Measurements from ENCODE around the gene CYP3A7. TPM values are rescaled to one million over a fixed set of nuclear protein-coding genes. Genes with fewer than 3 reads are reported as not detected.
"Not testable (repeated sequence)": the region's sequence is repeated elsewhere in the genome, so short reads cannot be mapped to it uniquely, and the experiment has no call there.

CYP3A7 gene
- total RNA-seq, 1 donor from 2014 or later = 0.12 TPM

DNA sequence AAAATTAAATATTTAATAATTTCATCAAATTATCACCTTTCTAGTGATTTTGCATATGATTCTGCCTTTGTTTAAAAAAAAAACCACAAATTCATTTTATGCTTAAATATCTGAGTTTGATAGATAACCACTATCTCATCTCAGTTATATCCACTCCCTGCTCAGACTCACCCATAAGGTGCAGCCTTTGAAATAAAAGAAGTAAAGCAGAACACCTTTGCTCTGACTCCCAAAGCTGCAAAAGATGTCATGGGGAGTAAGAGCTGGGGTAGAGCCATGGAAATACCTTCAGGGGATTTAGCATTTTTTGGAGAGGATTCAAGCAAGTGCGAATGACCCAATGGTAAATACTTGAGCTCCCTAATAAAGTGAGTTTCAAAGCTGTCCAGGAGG lies 40.1 kb downstream of the CYP3A7 start:
- no peak for DNase-seq (ENCODE audit: low read depth)
- H3K4me3 ChIP-seq (ENCODE audit: low read depth, low read length) = no peak overlapping the region
- TF ChIP-seq, protein P1, sequence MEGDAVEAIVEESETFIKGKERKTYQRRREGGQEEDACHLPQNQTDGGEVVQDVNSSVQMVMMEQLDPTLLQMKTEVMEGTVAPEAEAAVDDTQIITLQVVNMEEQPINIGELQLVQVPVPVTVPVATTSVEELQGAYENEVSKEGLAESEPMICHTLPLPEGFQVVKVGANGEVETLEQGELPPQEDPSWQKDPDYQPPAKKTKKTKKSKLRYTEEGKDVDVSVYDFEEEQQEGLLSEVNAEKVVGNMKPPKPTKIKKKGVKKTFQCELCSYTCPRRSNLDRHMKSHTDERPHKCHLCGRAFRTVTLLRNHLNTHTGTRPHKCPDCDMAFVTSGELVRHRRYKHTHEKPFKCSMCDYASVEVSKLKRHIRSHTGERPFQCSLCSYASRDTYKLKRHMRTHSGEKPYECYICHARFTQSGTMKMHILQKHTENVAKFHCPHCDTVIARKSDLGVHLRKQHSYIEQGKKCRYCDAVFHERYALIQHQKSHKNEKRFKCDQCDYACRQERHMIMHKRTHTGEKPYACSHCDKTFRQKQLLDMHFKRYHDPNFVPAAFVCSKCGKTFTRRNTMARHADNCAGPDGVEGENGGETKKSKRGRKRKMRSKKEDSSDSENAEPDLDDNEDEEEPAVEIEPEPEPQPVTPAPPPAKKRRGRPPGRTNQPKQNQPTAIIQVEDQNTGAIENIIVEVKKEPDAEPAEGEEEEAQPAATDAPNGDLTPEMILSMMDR (conservative IDR thresholded peaks at IDR 0.05; ENCODE audit: low read depth, low read length) = no peak

- no peak for DNase-seq (ENCODE audit: low read depth)
- TF ChIP-seq, protein P1 (conservative IDR thresholded peaks at IDR 0.05; ENCODE audit: low read depth, low read length) = no peak
- H3K4me3 ChIP-seq (ENCODE audit: low read depth, low read length) = no peak overlapping the region
Measured at GRCh38 chr7:99694201-99694911, 40.6 kb downstream of the CYP3A7 start.

GRCh38 chr7:99693427-99694200 lies 41.4 kb downstream of the CYP3A7 start:
- TF ChIP-seq, protein P1 (conservative IDR thresholded peaks at IDR 0.05; ENCODE audit: low read depth, low read length) = no peak
- no peak for DNase-seq (ENCODE audit: low read depth)
- H3K4me3 ChIP-seq (ENCODE audit: low read depth, low read length) = no peak overlapping the region

- H3K4me3 ChIP-seq (ENCODE audit: low read depth, low read length) = no peak overlapping the region
- no peak for DNase-seq (ENCODE audit: low read depth)
- TF ChIP-seq, protein P1 (conservative IDR thresholded peaks at IDR 0.05; ENCODE audit: low read depth, low read length) = no peak
Measured at GRCh38 chr7:99693100-99693426, 41.9 kb downstream of the CYP3A7 start.

DNA sequence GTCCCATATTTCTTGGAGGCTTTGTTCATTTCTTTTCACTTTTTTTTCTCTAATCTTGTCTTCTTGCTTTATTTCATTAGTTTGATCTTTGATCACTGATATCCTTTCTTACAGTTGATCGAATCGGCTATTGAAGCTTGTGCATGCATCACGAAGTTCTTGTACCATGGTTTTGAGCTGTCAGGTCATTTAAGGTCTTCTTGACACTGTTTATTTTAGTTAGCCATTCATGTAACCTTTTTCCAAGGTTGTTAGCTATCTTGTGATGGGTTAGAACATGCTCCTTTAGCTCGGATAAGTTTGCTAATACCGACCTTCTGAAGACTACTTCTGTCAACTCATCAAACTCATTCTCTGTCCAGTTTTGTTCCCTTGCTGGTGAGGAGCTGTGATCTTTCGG lies 42.4 kb downstream of the CYP3A7 start:
- H3K4me3 ChIP-seq (ENCODE audit: low read depth, low read length); DNase-seq (ENCODE audit: low read depth): not testable (repeated sequence)

- not testable (repeated sequence) for DNase-seq (ENCODE audit: low read depth); H3K4me3 ChIP-seq (ENCODE audit: low read depth, low read length)
Measured at GRCh38 chr7:99691658-99692057, 43.3 kb downstream of the CYP3A7 start.

DNA sequence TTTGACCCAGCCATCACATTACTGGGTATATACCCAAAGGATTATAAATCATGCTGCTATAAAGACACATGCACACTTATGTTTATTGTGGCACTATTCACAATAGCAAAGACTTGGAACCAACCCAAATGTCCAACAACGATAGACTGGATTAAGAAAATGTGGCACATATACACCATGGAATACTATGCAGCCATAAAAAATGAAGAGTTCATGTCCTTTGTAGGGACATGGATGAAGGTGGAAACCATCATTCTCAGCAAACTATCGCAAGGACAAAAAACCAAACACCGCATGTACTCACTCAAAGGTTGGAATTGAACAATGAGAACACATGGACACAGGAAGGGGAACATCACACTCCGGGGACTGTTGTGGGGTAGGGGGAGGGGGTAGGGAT lies 44.1 kb downstream of the CYP3A7 start:
- DNase-seq (ENCODE audit: low read depth); H3K4me3 ChIP-seq (ENCODE audit: low read depth, low read length): not testable (repeated sequence)

GRCh38 chr7:99685871-99686608 lies 49.0 kb downstream of the CYP3A7 start:
- not testable (repeated sequence) for H3K4me3 ChIP-seq (ENCODE audit: low read depth, low read length); DNase-seq (ENCODE audit: low read depth)
